ENCODE results near the gene PDZD2.

DNA sequence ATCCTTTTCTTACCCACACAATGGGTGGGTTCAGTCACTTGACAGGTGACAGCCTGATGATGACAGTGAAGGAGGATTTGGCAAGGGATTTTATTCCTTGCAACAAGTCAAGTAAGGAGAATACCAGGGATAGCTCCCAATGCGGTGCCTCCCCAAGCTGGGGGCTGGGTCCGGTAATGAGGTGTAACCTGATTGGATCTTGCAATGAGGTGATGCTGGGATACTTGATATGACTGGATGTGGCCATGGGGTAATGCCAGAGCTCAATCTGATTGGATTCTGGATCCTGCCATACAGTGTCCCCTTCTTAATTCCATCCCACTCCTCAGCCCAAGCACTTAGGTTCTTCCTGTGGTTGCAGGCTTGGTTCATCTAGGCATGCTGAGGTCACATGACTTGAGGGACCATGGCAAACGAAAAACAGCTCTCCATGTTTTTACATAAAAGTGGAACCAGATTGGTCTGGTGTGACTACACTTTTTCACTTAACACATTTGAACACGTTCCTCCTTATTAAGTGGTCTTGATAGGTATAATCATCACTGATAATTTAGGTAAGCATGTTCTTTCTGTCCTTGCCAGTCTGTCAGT, 181.1 kb downstream of the PDZD2 start:
- no peak for TF ChIP-seq CTCF (IDR thresholded peaks at IDR 0.05)
- TF ChIP-seq POLR2AphosphoS5 (IDR thresholded peaks at IDR 0.05): no peak
- TF ChIP-seq POLR2A (IDR thresholded peaks at IDR 0.05; ENCODE audit: low read depth): no peak

Measured in esophagus muscularis mucosa (tissue), 3 donors.